Liver (tissue), 3 donors: ENCODE data around the gene PAX6.

Experiments
- CTCF ChIP-seq: fragments of 150-350 bp; IDR thresholded peaks from 2 replicates; pipeline ENCODE4 v1.5.1; 2017; ENCODE audit warnings: improper control_type of control experiment, low read depth, low read length; ENCODE audit not compliant: missing input control
- FOXA1 ChIP-seq: IDR thresholded peaks from 2 replicates; pipeline ENCODE4 v1.6.1; 2016; ENCODE audit warnings: antibody characterized with exemption
- FOXA2 ChIP-seq: IDR thresholded peaks from 2 replicates; pipeline ENCODE4 v1.6.1; 2016; ENCODE audit warnings: antibody characterized with exemption
- GABPA ChIP-seq, 2 donors: IDR thresholded peaks in 1 of 2; conservative IDR thresholded peaks in 1 of 2; 2 replicates each; pipeline ENCODE4 v1.6.1; 2016; ENCODE audit warnings: antibody characterized with exemption in 2 of 2, mild to moderate bottlenecking in 1 of 2, moderate library complexity in 1 of 2
- JUND ChIP-seq, 2 donors: IDR thresholded peaks; 2 replicates each; pipeline ENCODE4 v1.6.1; 2016; ENCODE audit warnings: antibody characterized with exemption in 2 of 2
- MAX ChIP-seq: IDR thresholded peaks from 2 replicates; pipeline ENCODE4 v1.6.1; 2016; ENCODE audit warnings: antibody characterized with exemption
- NR2F2 ChIP-seq: IDR thresholded peaks from 2 replicates; pipeline ENCODE4 v1.6.1; 2016; ENCODE audit warnings: antibody characterized with exemption
- RAD21 ChIP-seq, 2 donors: IDR thresholded peaks; 2 replicates each; pipeline ENCODE4 v1.6.1; 2016; ENCODE audit warnings: antibody characterized with exemption in 2 of 2, mild to moderate bottlenecking in 2 of 2
- REST ChIP-seq: IDR thresholded peaks from 2 replicates; pipeline ENCODE4 v1.6.1; 2016; ENCODE audit warnings: antibody characterized with exemption, mild to moderate bottlenecking
- RXRA ChIP-seq, 2 donors: IDR thresholded peaks; 2 replicates each; pipeline ENCODE4 v1.6.1; 2017 to 2018; ENCODE audit warnings: antibody characterized with exemption in 2 of 2, mild to moderate bottlenecking in 1 of 2
- SP1 ChIP-seq: IDR thresholded peaks from 2 replicates; pipeline ENCODE4 v1.6.1; 2018; ENCODE audit warnings: antibody characterized with exemption, mild to moderate bottlenecking
- TAF1 ChIP-seq: conservative IDR thresholded peaks from 2 replicates; pipeline ENCODE4 v1.6.1; 2016; ENCODE audit warnings: antibody characterized with exemption, mild to moderate bottlenecking
- YY1 ChIP-seq: IDR thresholded peaks from 2 replicates; pipeline ENCODE4 v1.6.1; 2016; ENCODE audit warnings: antibody characterized with exemption, mild to moderate bottlenecking
- donor health status: healthy.
- donor health status: healthy.

- TF ChIP-seq REST (no peak), TAF1 (no peak), RXRA (IDR thresholded peaks at IDR 0.05) (no peak), CTCF (no peak), RAD21 (IDR thresholded peaks at IDR 0.05) (no peak), MAX (no peak), YY1 (no peak), JUND (IDR thresholded peaks at IDR 0.05) (no peak), SP1 (no peak), NR2F2 (no peak), GABPA (IDR thresholded peaks at IDR 0.05 in 1 of 2, conservative IDR thresholded peaks at IDR 0.05 in 1 of 2) (no peak), FOXA1 (no peak), FOXA2 (no peak)
These were observed 4.8 kb upstream of the PAX6 start for GRCh38 chr11:31815711-31816467.
